HepG2 (cell line): ENCODE measurements around the gene NAALADL1. TPM values are rescaled to one million over a fixed set of nuclear protein-coding genes. Genes with fewer than 3 reads are reported as not detected.
A peak's percentile ranks its signal among the peaks of the same experiment; 100 is the strongest.

ENCODE experiments used
- CCDC6 ChIP-seq: sonication (generic); formaldehyde crosslinking; IDR thresholded peaks from 2 replicates; pipeline ENCODE4 v1.8.1; 2022; ENCODE audit warnings: mild to moderate bottlenecking, missing genetic modification reagents, moderate library complexity
- DMAP1 ChIP-seq: IDR thresholded peaks from 2 replicates; pipeline ENCODE4 v1.6.1; 2016
- DR1 ChIP-seq: sonication (generic); formaldehyde crosslinking; IDR thresholded peaks from 2 replicates; pipeline ENCODE4 v1.8.0; 2021; ENCODE audit warnings: mild to moderate bottlenecking, missing genetic modification reagents, inconsistent platforms
- GABPA ChIP-seq, 2 experiments: IDR thresholded peaks; 2 replicates each; pipeline ENCODE4 v1.6.1; 2011 to 2016; ENCODE audit warnings: low read depth in 2 of 2, low read length in 1 of 2, missing biosample characterization in 1 of 2, missing genetic modification characterization in 1 of 2
- KLF16 ChIP-seq, 2 experiments: sonication (generic) in 1 of 2; formaldehyde crosslinking in 1 of 2; IDR thresholded peaks; 2 replicates each; pipeline versions ENCODE4 v1.6.1 to v1.8.0; 2016 to 2023; ENCODE audit warnings: missing genetic modification reagents in 2 of 2, missing compliant biosample characterization in 1 of 2
- KMT2B ChIP-seq: IDR thresholded peaks from 2 replicates; pipeline ENCODE4 v1.6.1; 2016; ENCODE audit warnings: missing genetic modification reagents, missing compliant biosample characterization
- MED1 ChIP-seq: sonication (generic); formaldehyde crosslinking; IDR thresholded peaks from 2 replicates; pipeline ENCODE4 v1.4.0; 2020; ENCODE audit warnings: missing genetic modification reagents
- POLR2A ChIP-seq, 2 experiments: IDR thresholded peaks; 2 replicates each; pipeline ENCODE4 v1.6.1; 2011; ENCODE audit warnings: low read depth in 2 of 2, low read length in 2 of 2, mild to moderate bottlenecking in 1 of 2, moderate library complexity in 1 of 2; ENCODE audit not compliant: insufficient read depth in 1 of 2
- RXRB ChIP-seq: IDR thresholded peaks from 2 replicates; pipeline ENCODE4 v1.6.1; 2016; ENCODE audit warnings: borderline replicate concordance, missing genetic modification reagents, missing compliant biosample characterization
- SOX13 ChIP-seq, 3 experiments: fragments of 450-650 bp in 1 of 3; sonication (generic) in 1 of 3; formaldehyde crosslinking in 1 of 3; IDR thresholded peaks in 2 of 3; conservative IDR thresholded peaks in 1 of 3; 2 replicates each; pipeline versions ENCODE4 v1.5.0 to v1.6.1; 2016 to 2020; ENCODE audit warnings: antibody characterized with exemption in 1 of 3, mild to moderate bottlenecking in 1 of 3, missing compliant biosample characterization in 1 of 3, missing genetic modification reagents in 1 of 3, moderate library complexity in 1 of 3
- THAP11 ChIP-seq: IDR thresholded peaks from 2 replicates; pipeline ENCODE4 v1.6.1; 2016; ENCODE audit warnings: missing biosample characterization, missing genetic modification reagents
- ZIK1 ChIP-seq: sonication (generic); formaldehyde crosslinking; IDR thresholded peaks from 2 replicates; pipeline ENCODE4 v1.5.0; 2020; ENCODE audit warnings: mild to moderate bottlenecking, low read depth, missing genetic modification reagents, borderline replicate concordance
- ZMYM3 ChIP-seq: sonication (generic); formaldehyde crosslinking; IDR thresholded peaks from 2 replicates; pipeline ENCODE4 v1.5.1; 2020; ENCODE audit warnings: mild to moderate bottlenecking, missing genetic modification reagents
- ZNF550 ChIP-seq: sonication (generic); formaldehyde crosslinking; IDR thresholded peaks from 2 replicates; pipeline ENCODE4 v1.4.0; 2020; ENCODE audit warnings: mild to moderate bottlenecking, missing genetic modification reagents, borderline replicate concordance
- ZNF747 ChIP-seq: sonication (generic); formaldehyde crosslinking; IDR thresholded peaks from 2 replicates; pipeline ENCODE4 v1.8.1; 2023; ENCODE audit warnings: missing genetic modification reagents, mild to moderate bottlenecking, borderline replicate concordance
- ZNF775 ChIP-seq: sonication (generic); formaldehyde crosslinking; IDR thresholded peaks from 2 replicates; pipeline ENCODE4 v1.4.0; 2020; ENCODE audit warnings: missing genetic modification reagents, mild to moderate bottlenecking, moderate library complexity, borderline replicate concordance
- polyA plus RNA-seq, 8 experiments: library from polyadenylated mRNA; depleted of rRNA in 3 of 8; stranded (reverse) in 7 of 8; unstranded in 1 of 8; fragments of >200 nt; fragmentation: Illumina TruSeq in 4 of 8; extraction: Trizol in 4 of 8; gene quantifications; 2 replicates each; pipeline versions ENCODE4 v1.2.1 to v1.2.3, GENCODE V29; 2011 to 2016; ENCODE audit warnings: low read depth in 4 of 8, missing spikeins in 1 of 8, mixed read lengths in 1 of 8; ENCODE audit not compliant: insufficient read depth in 1 of 8
- total RNA-seq, 5 experiments: library from RNA; depleted of rRNA; stranded (reverse); fragments of >200 nt; fragmentation: Illumina TruSeq; extraction: Trizol; gene quantifications; 2 replicates each; pipeline ENCODE4 v1.2.3, GENCODE V29; 2016; ENCODE audit warnings: low read depth in 1 of 5
- TF ChIP-seq, protein P1 (sequence below): sonication (generic); formaldehyde crosslinking; IDR thresholded peaks from 2 replicates; pipeline ENCODE4 v1.4.0; 2020; ENCODE audit warnings: mild to moderate bottlenecking, missing genetic modification reagents

The NAALADL1 gene
- total and polyA plus RNA-seq, 2 of the 13 experiments (the other 11 are each of a cell fraction or from before 2014, with no cell fraction given), result 9.3 to 33.9 TPM

DNA sequence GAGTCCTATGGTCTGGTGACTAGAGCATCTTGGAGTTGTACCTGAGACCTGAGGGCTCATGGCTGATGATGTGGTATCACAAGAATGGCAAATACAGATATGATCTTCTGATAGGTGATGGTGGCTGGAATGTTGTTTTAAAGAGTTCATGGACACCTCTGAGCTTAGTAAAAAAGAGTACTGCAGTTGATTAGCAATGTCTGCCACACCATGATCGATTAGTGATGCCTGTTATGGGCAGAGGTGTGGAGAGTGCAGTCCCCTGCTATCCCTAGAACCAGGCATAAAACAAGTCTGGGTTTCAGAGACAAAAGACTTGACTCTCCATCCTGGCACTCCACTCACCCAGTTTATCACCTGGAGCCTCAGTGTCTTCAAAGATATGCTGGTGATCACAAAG, 60.2 kb downstream of the NAALADL1 start (continued):
- no peak for TF ChIP-seq ZNF550 (CRISPR knock-in tag)
- TF ChIP-seq KMT2B (CRISPR knock-in tag), result 0 out of 2 replicates have a peak, but pooled peaks have one; percentile 12
- no peak for TF ChIP-seq ZIK1 (CRISPR knock-in tag)
- peak; percentile 49; the same call in 1 of the 2 replicates for TF ChIP-seq RXRB (CRISPR knock-in tag)
- TF ChIP-seq ZNF747, result no peak
- no peak for TF ChIP-seq CCDC6 (CRISPR knock-in tag)
- no peak for TF ChIP-seq SOX13 (IDR thresholded peaks at IDR 0.05)
- 0 out of 4 replicates have a peak, but pooled peaks of 1 of the 2 experiments have one; percentile 34 for TF ChIP-seq SOX13 (CRISPR knock-in tag; conservative IDR thresholded peaks at IDR 0.05 in 1 of 2, IDR thresholded peaks at IDR 0.05 in 1 of 2)
- TF ChIP-seq GABPA (IDR thresholded peaks at IDR 0.05; ENCODE audit: low read depth, low read length), result no peak
- peak; percentile 32; the same call in 1 of the 2 replicates for TF ChIP-seq GABPA (CRISPR knock-in tag; IDR thresholded peaks at IDR 0.05; ENCODE audit: low read depth)
- TF ChIP-seq ZMYM3 (CRISPR knock-in tag), result 0 out of 2 replicates have a peak, but pooled peaks have one; percentile 47
- TF ChIP-seq MED1, result peak; percentile 32; the same call in 1 of the 2 replicates
- TF ChIP-seq THAP11 (CRISPR knock-in tag), result peak; percentile 83
- peak; percentile 25; the same call in 1 of the 2 replicates for TF ChIP-seq DMAP1 (CRISPR knock-in tag)
- no peak for TF ChIP-seq ZNF775 (CRISPR knock-in tag)
- TF ChIP-seq, protein P1, sequence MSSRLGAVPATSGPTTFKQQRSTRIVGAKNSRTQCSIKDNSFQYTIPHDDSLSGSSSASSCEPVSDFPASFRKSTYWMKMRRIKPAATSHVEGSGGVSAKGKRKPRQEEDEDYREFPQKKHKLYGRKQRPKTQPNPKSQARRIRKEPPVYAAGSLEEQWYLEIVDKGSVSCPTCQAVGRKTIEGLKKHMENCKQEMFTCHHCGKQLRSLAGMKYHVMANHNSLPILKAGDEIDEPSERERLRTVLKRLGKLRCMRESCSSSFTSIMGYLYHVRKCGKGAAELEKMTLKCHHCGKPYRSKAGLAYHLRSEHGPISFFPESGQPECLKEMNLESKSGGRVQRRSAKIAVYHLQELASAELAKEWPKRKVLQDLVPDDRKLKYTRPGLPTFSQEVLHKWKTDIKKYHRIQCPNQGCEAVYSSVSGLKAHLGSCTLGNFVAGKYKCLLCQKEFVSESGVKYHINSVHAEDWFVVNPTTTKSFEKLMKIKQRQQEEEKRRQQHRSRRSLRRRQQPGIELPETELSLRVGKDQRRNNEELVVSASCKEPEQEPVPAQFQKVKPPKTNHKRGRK (CRISPR knock-in tag), result no peak
- 0 out of 4 replicates have a peak, but pooled peaks of 1 of the 2 experiments have one; percentile 29 for TF ChIP-seq POLR2A (IDR thresholded peaks at IDR 0.05; ENCODE audit: insufficient read depth in 1 of 2, low read depth in 2 of 2, low read length in 2 of 2)
- TF ChIP-seq KLF16 (CRISPR knock-in tag; IDR thresholded peaks at IDR 0.05), result peak in 1 of 2 experiments; percentile 50; a peak in 1 of 4 replicates
- TF ChIP-seq DR1 (CRISPR knock-in tag), result no peak
